SK-N-SH (cell line): ENCODE measurements around the gene FGGY.

Experiments
- CTCF ChIP-seq: fragments of 200-600 bp; sonication (generic); IDR thresholded peaks from 2 replicates; pipeline ENCODE4 v1.6.1; 2017; ENCODE audit warnings: antibody characterized with exemption, mild to moderate bottlenecking, moderate library complexity
- FOXM1 ChIP-seq: IDR thresholded peaks from 2 replicates; pipeline ENCODE4 v1.4.0; 2012; ENCODE audit warnings: low read depth, mild to moderate bottlenecking
- GABPA ChIP-seq: IDR thresholded peaks from 2 replicates; pipeline ENCODE4 v1.4.0; 2012; ENCODE audit warnings: low read depth, mild to moderate bottlenecking
- MXI1 ChIP-seq: IDR thresholded peaks from 2 replicates; pipeline ENCODE4 v1.6.1; 2012; ENCODE audit warnings: mild to moderate bottlenecking, low read depth, low read length, improper control_type of control experiment
- SIN3A ChIP-seq: IDR thresholded peaks from 2 replicates; pipeline ENCODE4 v1.6.1; 2012; ENCODE audit warnings: low read depth, mild to moderate bottlenecking, low read length, moderate library complexity, borderline replicate concordance
- TAF1 ChIP-seq: IDR thresholded peaks from 2 replicates; pipeline ENCODE4 v1.6.1; 2012; ENCODE audit warnings: low read depth, mild to moderate bottlenecking, low read length, moderate library complexity, borderline replicate concordance
- TCF12 ChIP-seq: IDR thresholded peaks from 2 replicates; pipeline ENCODE4 v1.4.0; 2012
- USF1 ChIP-seq: IDR thresholded peaks from 2 replicates; pipeline ENCODE4 v1.4.0; 2012; ENCODE audit warnings: low read depth, borderline replicate concordance
- YY1 ChIP-seq: IDR thresholded peaks from 2 replicates; pipeline ENCODE4 v1.4.0; 2012; ENCODE audit warnings: low read depth, mild to moderate bottlenecking
- ZBTB33 ChIP-seq: IDR thresholded peaks from 2 replicates; pipeline ENCODE4 v1.4.0; 2012; ENCODE audit warnings: low read depth, borderline replicate concordance
- TF ChIP-seq, protein P1 (sequence below): IDR thresholded peaks from 2 replicates; pipeline ENCODE4 v1.4.0; 2012; ENCODE audit warnings: low read depth

DNA sequence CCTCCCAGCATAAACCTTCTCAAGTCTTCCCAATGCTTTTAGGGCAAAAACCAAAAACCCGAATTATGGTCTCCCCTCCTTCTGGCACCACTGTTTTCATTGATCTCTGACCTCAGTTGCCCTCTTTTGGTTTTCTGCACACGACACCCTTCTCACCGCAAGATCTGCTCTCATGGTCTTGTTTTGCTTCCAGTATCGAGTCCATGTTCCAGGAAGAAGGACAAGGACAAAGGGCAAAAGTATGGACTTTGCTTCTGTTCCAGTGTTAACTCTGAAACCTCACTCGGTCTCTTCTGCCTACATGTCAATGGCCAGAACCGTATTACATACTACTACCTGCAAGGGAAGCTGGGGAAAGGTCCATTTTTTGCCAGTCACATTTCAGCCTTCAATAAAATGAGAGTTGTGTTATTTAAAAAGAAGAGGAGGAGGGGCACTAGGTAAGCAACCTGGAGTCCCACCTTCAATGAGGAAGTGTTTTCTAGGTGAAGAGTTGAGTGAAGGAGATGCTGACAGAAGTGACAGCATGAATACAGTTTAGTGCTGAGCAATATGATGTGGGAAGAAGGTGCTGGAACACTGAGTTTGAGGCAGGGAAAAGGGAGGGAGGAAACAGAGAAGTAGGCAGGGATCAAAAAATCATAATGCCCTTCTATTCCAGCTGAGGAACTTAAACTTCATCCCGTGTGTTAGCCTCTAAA, 183.4 kb downstream of the FGGY start:
- TF ChIP-seq TAF1 = no peak
- no peak for TF ChIP-seq CTCF
- no peak for TF ChIP-seq USF1
- no peak for TF ChIP-seq FOXM1
- TF ChIP-seq, protein P1, sequence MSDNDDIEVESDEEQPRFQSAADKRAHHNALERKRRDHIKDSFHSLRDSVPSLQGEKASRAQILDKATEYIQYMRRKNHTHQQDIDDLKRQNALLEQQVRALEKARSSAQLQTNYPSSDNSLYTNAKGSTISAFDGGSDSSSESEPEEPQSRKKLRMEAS = no peak
- TF ChIP-seq ZBTB33 = no peak
- no peak for TF ChIP-seq YY1
- TF ChIP-seq SIN3A = no peak
- TF ChIP-seq MXI1 = no peak
- TF ChIP-seq GABPA = no peak
- TF ChIP-seq TCF12 = no peak
